ENCODE results near the gene NALCN. TPM values are rescaled to one million over a fixed set of nuclear protein-coding genes. Genes with fewer than 3 reads are reported as not detected.

NALCN gene
- total and polyA plus RNA-seq, 2 of the 8 experiments (the other 6 are each of a cell fraction or from before 2014, with no cell fraction given) = 0.26 to 0.54 TPM

GRCh38 chr13:101354895-101355294 lies 61.4 kb downstream of the NALCN start:
- Histone ChIP-seq H2AK5ac (ENCODE audit: low read depth, low read length) (no peak overlapping the region), H2BK12ac (ENCODE audit: low read depth, low read length) (no peak overlapping the region), H4K8ac (ENCODE audit: extremely low read depth, insufficient read depth, low read length) (no peak overlapping the region), H3K14ac (ENCODE audit: insufficient read length) (no peak overlapping the region), H2BK20ac (ENCODE audit: low read length) (no peak overlapping the region), H3K79me1 (ENCODE audit: low read depth, low read length) (no peaks in the 10 kb centered on the region), H3K4ac (replicated peaks; ENCODE audit: insufficient read length, low read depth, low read length) (no peak overlapping the region), H4K91ac (replicated peaks; ENCODE audit: insufficient read length, low read length) (no peak overlapping the region), H2BK15ac (ENCODE audit: low read length) (no peak overlapping the region), H3K4me3 (ENCODE audit: extremely low read depth in 1 of 4, insufficient read depth in 2 of 4, low read depth in 3 of 4, low read length in 4 of 4) (no peak overlapping the region), H3K23ac (ENCODE audit: insufficient read length) (no peak overlapping the region), H3K27ac (ENCODE audit: low read depth, low read length) (no peak overlapping the region), H4K20me1 (replicated peaks in 1 of 2; ENCODE audit: control insufficient read depth in 1 of 2, insufficient read depth in 2 of 2, low read length in 2 of 2) (no peaks in the 10 kb centered on the region), H4K5ac (ENCODE audit: insufficient read length, low read depth, low read length) (no peak overlapping the region), H3K36me3 (ENCODE audit: control insufficient read depth in 2 of 4, insufficient read depth in 4 of 4, low read length in 3 of 4) (no peaks in the 10 kb centered on the region), H3K56ac (replicated peaks; ENCODE audit: insufficient read length, low read depth, low read length) (no peak overlapping the region), H3K18ac (ENCODE audit: extremely low read depth, low read length) (no peak overlapping the region), H2BK120ac (replicated peaks; ENCODE audit: low read depth, low read length) (no peak overlapping the region), H3K79me2 (ENCODE audit: control insufficient read depth in 1 of 2, insufficient read depth in 2 of 2, low read length in 2 of 2) (no peaks in the 10 kb centered on the region), H2BK5ac (ENCODE audit: low read depth, low read length) (no peak overlapping the region), H3K9ac (replicated peaks in 1 of 4; ENCODE audit: extremely low read depth in 1 of 4, low read depth in 3 of 4, low read length in 3 of 4) (no peak overlapping the region), H2AFZ (ENCODE audit: low read length) (no peak overlapping the region), H3K23me2 (ENCODE audit: low read depth, low read length) (no peaks in the 10 kb centered on the region), H3K27me3 (replicated peaks in 1 of 4; ENCODE audit: control insufficient read depth in 3 of 4, extremely low read depth in 1 of 4, insufficient read depth in 3 of 4, low read length in 3 of 4) (no peaks in the 10 kb centered on the region), H3K4me1 (replicated peaks in 1 of 4; ENCODE audit: control insufficient read depth in 3 of 4, insufficient read depth in 4 of 4, low read length in 3 of 4) (no peaks in the 10 kb centered on the region), H3K4me2 (ENCODE audit: insufficient read depth in 1 of 2, low read depth in 2 of 2, low read length in 2 of 2) (no peak overlapping the region), H3K9me3 (ENCODE audit: insufficient read depth in 2 of 2, low read depth in 1 of 2, low read length in 1 of 2) (no peaks in the 10 kb centered on the region)
- DNase-seq (ENCODE audit: low read depth in 1 of 2, low spot score in 2 of 2) (no peak), FAIRE-seq (no peak)
- ChIA-PET POLR2A (ENCODE audit: partially characterized antibody) (no interaction called here), CTCF (ENCODE audit: partially characterized antibody) (no interaction called here)
- TF ChIP-seq RNF2 (IDR thresholded peaks at IDR 0.05; ENCODE audit: borderline replicate concordance, low read depth, low read length, missing control alignments, poor library complexity, severe bottlenecking) (no peak), POU5F1 (IDR thresholded peaks at IDR 0.05; ENCODE audit: low read depth, low read length) (no peak), YY1 (IDR thresholded peaks at IDR 0.05; ENCODE audit: low read depth, low read length) (no peak), KDM1A (IDR thresholded peaks at IDR 0.05; ENCODE audit: borderline replicate concordance, low read length) (no peak), JUN (IDR thresholded peaks at IDR 0.05; ENCODE audit: low read depth, low read length) (no peak), KDM5A (IDR thresholded peaks at IDR 0.05; ENCODE audit: low read length) (no peak), SP2 (IDR thresholded peaks at IDR 0.05; ENCODE audit: low read length) (no peak), BRCA1 (IDR thresholded peaks at IDR 0.05; ENCODE audit: low read depth, low read length) (no peak), SAP30 (IDR thresholded peaks at IDR 0.05; ENCODE audit: insufficient read depth, insufficient replicate concordance, low read length) (no peak), HDAC2 (IDR thresholded peaks at IDR 0.05; ENCODE audit: borderline replicate concordance in 1 of 2, low read depth in 2 of 2, low read length in 2 of 2) (no peak), E2F6 (IDR thresholded peaks at IDR 0.05) (no peak), TEAD4 (IDR thresholded peaks at IDR 0.05; ENCODE audit: low read depth, low read length) (no peak), FOSL1 (IDR thresholded peaks at IDR 0.05; ENCODE audit: insufficient read depth, low read depth, low read length) (no peak)
- WGBS, 2 experiments (ENCODE audit: extremely low coverage in 1 of 2, insufficient coverage in 1 of 2, insufficient read length in 1 of 2, insufficient replicate concordance in 2 of 2, low coverage in 1 of 2, low lambda C conversion rate in 2 of 2, missing lambda C conversion rate in 1 of 2) = 96% methylated on average over 5 of the region's 5 CpGs; no CpG with 5 or more reads in 1 of the 2 experiments

Measured in H1 (cell line).